Lower leg skin (tissue), 4 donors: ENCODE data around the gene EEF2K. TPM values are rescaled to one million over a fixed set of nuclear protein-coding genes. Genes with fewer than 3 reads are reported as not detected.

ENCODE experiments used
- DNase-seq, 2 donors: peaks; one replicate each; pipeline ENCODE4 v3.0.0-alpha.2; 2019; ENCODE audit warnings: low spot score in 2 of 2
- H3K4me3 ChIP-seq: fragments of 200-600 bp; sonication (generic); 2 replicates; pipeline ENCODE4 v1.5.1; 2017; ENCODE audit warnings: mild to moderate bottlenecking, low read depth; ENCODE audit not compliant: poor library complexity, severe bottlenecking
- CTCF ChIP-seq, 3 donors: fragments of 450-650 bp; IDR thresholded peaks; one replicate each; pipeline ENCODE4 v1.5.1; 2016; ENCODE audit warnings: antibody characterized with exemption in 3 of 3, mild to moderate bottlenecking in 3 of 3, moderate library complexity in 2 of 3
- POLR2A ChIP-seq, 2 donors: fragments of 450-650 bp; IDR thresholded peaks; one replicate each; pipeline ENCODE4 v1.6.1; 2016 to 2017; ENCODE audit warnings: antibody characterized with exemption in 2 of 2, mild to moderate bottlenecking in 1 of 2, moderate library complexity in 1 of 2
- WGBS, 2 donors: methylation state at CpG; one replicate each; pipeline ENCODE4 v1.1.5; 2018; 5-methylcytosine and 5-hydroxymethylcytosine counted together
- intact Hi-C: fragments of 100-400 bp; cut with DNase I; formaldehyde crosslinking; loops from one replicate; pipeline ENCODE4 v1.15.0; 2023; ENCODE audit warnings: low total_unique reads
- total RNA-seq, 4 donors: library from RNA; depleted of rRNA; stranded (reverse); fragments of >200 nt; gene quantifications; one replicate each; pipeline ENCODE4 v1.1.0, GENCODE V29; 2016

The EEF2K gene
- total RNA-seq, 4 donors from 2014 or later = 47.8 to 112 (median 73.2) TPM

- TF ChIP-seq POLR2A (IDR thresholded peaks at IDR 0.05) (no peak), CTCF (IDR thresholded peaks at IDR 0.05) (no peak)
- DNase-seq = no peak
- intact Hi-C loops = no loop called here
- H3K4me3 ChIP-seq = no peak overlapping the region
- WGBS, 2 donors = 76 to 85% methylated on average over 16 of the region's 16 CpGs
Measured at GRCh38 chr16:22278441-22279230, 72.6 kb downstream of the EEF2K start.

- 82 to 83% methylated on average over 5 of the region's 5 CpGs for WGBS, 2 donors
- no peak overlapping the region for H3K4me3 ChIP-seq
- intact Hi-C loops = loop anchor here (10.0 kb wide), 1 partner anchor 68 kb away; no protein-coding TSS in a partner anchor
- TF ChIP-seq POLR2A (IDR thresholded peaks at IDR 0.05) (no peak), CTCF (IDR thresholded peaks at IDR 0.05) (no peak)
- no peak for DNase-seq
Measured at GRCh38 chr16:22282254-22282892, 76.3 kb downstream of the EEF2K start.

GRCh38 chr16:22284637-22285036, 78.6 kb downstream of the EEF2K start:
- no peak for DNase-seq
- TF ChIP-seq CTCF (IDR thresholded peaks at IDR 0.05) = no peak
- H3K4me3 ChIP-seq = no peak overlapping the region
- 67 to 70% methylated on average over 9 of the region's 9 CpGs for WGBS, 2 donors
- intact Hi-C loops = loop anchor here (10.0 kb wide), 1 partner anchor 70 kb away; no protein-coding TSS in a partner anchor

- 72 to 81% methylated on average over 6 of the region's 6 CpGs for WGBS, 2 donors
- H3K4me3 ChIP-seq = no peak overlapping the region
- DNase-seq = no peak
- TF ChIP-seq CTCF (IDR thresholded peaks at IDR 0.05) = no peak
- no peak for TF ChIP-seq POLR2A (IDR thresholded peaks at IDR 0.05)
- intact Hi-C loops = loop anchor here (10.0 kb wide), 1 partner anchor 70 kb away; no protein-coding TSS in a partner anchor
Measured at GRCh38 chr16:22285080-22285479, 79.0 kb downstream of the EEF2K start.

- DNase-seq = no peak
- WGBS, 2 donors = 91 to 94% methylated on average over 5 of the region's 5 CpGs
- TF ChIP-seq CTCF (IDR thresholded peaks at IDR 0.05) = no peak
- TF ChIP-seq POLR2A (IDR thresholded peaks at IDR 0.05) = no peak
- H3K4me3 ChIP-seq = no peak overlapping the region
- intact Hi-C loops = no loop called here
Measured at GRCh38 chr16:22291020-22291419, 84.9 kb downstream of the EEF2K start.
